ENCODE results near the gene ZNF408.

DNA sequence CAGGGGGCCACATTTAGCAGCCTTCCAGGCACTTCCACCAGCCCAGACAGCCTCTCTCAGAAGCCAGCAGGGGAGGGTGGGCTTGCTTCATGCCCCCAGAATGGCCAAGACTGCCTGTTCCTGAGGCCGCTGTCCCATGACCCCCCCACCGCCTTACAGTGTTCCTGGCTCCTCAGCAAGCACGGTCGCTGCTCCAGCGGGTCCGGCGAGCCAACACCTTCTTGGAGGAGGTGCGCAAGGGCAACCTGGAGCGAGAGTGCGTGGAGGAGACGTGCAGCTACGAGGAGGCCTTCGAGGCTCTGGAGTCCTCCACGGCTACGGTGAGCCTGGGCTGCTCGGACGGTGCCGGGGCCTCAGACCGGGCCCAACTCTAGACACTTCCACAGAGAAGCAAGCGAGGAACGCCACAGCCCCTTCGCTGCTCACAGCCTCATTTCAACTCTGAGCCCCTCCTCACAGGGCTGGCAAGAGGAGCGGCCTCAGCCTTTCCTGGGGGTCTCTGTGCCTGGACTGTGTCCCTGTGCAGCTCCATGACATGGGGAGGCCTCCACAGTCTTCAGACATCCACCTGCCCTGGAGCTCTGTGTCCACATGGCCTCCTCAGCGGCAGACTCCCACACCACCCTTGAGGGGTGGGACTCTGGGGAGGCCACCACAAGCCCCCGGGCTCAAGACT, 18.9 kb downstream of the ZNF408 start:
- TF ChIP-seq, protein P1, sequence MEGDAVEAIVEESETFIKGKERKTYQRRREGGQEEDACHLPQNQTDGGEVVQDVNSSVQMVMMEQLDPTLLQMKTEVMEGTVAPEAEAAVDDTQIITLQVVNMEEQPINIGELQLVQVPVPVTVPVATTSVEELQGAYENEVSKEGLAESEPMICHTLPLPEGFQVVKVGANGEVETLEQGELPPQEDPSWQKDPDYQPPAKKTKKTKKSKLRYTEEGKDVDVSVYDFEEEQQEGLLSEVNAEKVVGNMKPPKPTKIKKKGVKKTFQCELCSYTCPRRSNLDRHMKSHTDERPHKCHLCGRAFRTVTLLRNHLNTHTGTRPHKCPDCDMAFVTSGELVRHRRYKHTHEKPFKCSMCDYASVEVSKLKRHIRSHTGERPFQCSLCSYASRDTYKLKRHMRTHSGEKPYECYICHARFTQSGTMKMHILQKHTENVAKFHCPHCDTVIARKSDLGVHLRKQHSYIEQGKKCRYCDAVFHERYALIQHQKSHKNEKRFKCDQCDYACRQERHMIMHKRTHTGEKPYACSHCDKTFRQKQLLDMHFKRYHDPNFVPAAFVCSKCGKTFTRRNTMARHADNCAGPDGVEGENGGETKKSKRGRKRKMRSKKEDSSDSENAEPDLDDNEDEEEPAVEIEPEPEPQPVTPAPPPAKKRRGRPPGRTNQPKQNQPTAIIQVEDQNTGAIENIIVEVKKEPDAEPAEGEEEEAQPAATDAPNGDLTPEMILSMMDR (IDR thresholded peaks at IDR 0.05): no peak
- TF ChIP-seq POLR2A (IDR thresholded peaks at IDR 0.05): no peak

Data from esophagus squamous epithelium (tissue), 4 donors.